HepG2 (cell line): ENCODE results near the gene TRIM27. TPM values are rescaled to one million over a fixed set of nuclear protein-coding genes. Genes with fewer than 3 reads are reported as not detected.
A peak's percentile ranks its signal among the peaks of the same experiment; 100 is the strongest.

Experiments used
- CCDC6 ChIP-seq: sonication (generic); formaldehyde crosslinking; IDR thresholded peaks from 2 replicates; pipeline ENCODE4 v1.8.1; 2022; ENCODE audit warnings: mild to moderate bottlenecking, missing genetic modification reagents, moderate library complexity
- FOSL2 ChIP-seq: sonication (generic); formaldehyde crosslinking; IDR thresholded peaks from 2 replicates; pipeline ENCODE4 v1.4.0; 2020; ENCODE audit warnings: missing genetic modification reagents
- FUBP1 ChIP-seq: sonication (generic); formaldehyde crosslinking; IDR thresholded peaks from 2 replicates; pipeline ENCODE4 v1.5.1; 2020; ENCODE audit warnings: missing genetic modification reagents, mild to moderate bottlenecking, borderline replicate concordance
- HOXA9 ChIP-seq: sonication (generic); formaldehyde crosslinking; IDR thresholded peaks from 2 replicates; pipeline ENCODE4 v1.8.1; 2022; ENCODE audit warnings: missing genetic modification reagents, mild to moderate bottlenecking, moderate library complexity, borderline replicate concordance
- KAT8 ChIP-seq: IDR thresholded peaks from 2 replicates; pipeline ENCODE4 v1.6.1; 2016; ENCODE audit warnings: missing genetic modification reagents, missing compliant biosample characterization
- NONO ChIP-seq, 2 experiments: fragments of 450-650 bp in 1 of 2; sonication (generic) in 1 of 2; formaldehyde crosslinking in 1 of 2; IDR thresholded peaks in 1 of 2; conservative IDR thresholded peaks in 1 of 2; 2 replicates each; pipeline versions ENCODE4 v1.6.1 to v1.8.0; 2017 to 2022; ENCODE audit warnings: mild to moderate bottlenecking in 1 of 2, missing genetic modification reagents in 1 of 2, moderate library complexity in 1 of 2
- NR3C1 ChIP-seq: sonication (generic); formaldehyde crosslinking; IDR thresholded peaks from 2 replicates; pipeline ENCODE4 v1.4.0; 2020; ENCODE audit warnings: missing genetic modification reagents
- RARA ChIP-seq: IDR thresholded peaks from 2 replicates; pipeline ENCODE4 v1.6.1; 2016; ENCODE audit warnings: missing genetic modification reagents, missing compliant biosample characterization
- RFX1 ChIP-seq: fragments of 450-650 bp; IDR thresholded peaks from 2 replicates; pipeline ENCODE4 v1.6.1; 2017
- SAP130 ChIP-seq: IDR thresholded peaks from 2 replicates; pipeline ENCODE4 v1.6.1; 2016; ENCODE audit warnings: low read depth
- TBL1XR1 ChIP-seq: fragments of 150-350 bp; IDR thresholded peaks from 2 replicates; pipeline ENCODE4 v1.6.1; 2014; ENCODE audit warnings: borderline replicate concordance, low read length; ENCODE audit not compliant: partially characterized antibody
- ZMYM2 ChIP-seq: sonication (generic); formaldehyde crosslinking; IDR thresholded peaks from 2 replicates; pipeline ENCODE4 v1.8.0; 2022; ENCODE audit warnings: mild to moderate bottlenecking, missing genetic modification reagents
- ZNF12 ChIP-seq: sonication (generic); formaldehyde crosslinking; IDR thresholded peaks from 2 replicates; pipeline ENCODE4 v1.5.0; 2020; ENCODE audit warnings: missing genetic modification reagents
- ZNF121 ChIP-seq: sonication (generic); formaldehyde crosslinking; IDR thresholded peaks from 2 replicates; pipeline ENCODE4 v1.5.0; 2020; ENCODE audit warnings: mild to moderate bottlenecking, missing genetic modification reagents
- ZNF335 ChIP-seq: sonication (generic); formaldehyde crosslinking; IDR thresholded peaks from 2 replicates; pipeline ENCODE4 v1.4.0; 2020; ENCODE audit warnings: missing genetic modification reagents
- ZNF737 ChIP-seq: sonication (generic); formaldehyde crosslinking; IDR thresholded peaks from 2 replicates; pipeline ENCODE4 v1.5.0; 2020; ENCODE audit warnings: missing genetic modification reagents, mild to moderate bottlenecking, borderline replicate concordance
- polyA plus RNA-seq, 8 experiments: library from polyadenylated mRNA; depleted of rRNA in 3 of 8; stranded (reverse) in 7 of 8; unstranded in 1 of 8; fragments of >200 nt; fragmentation: Illumina TruSeq in 4 of 8; extraction: Trizol in 4 of 8; gene quantifications; 2 replicates each; pipeline versions ENCODE4 v1.2.1 to v1.2.3, GENCODE V29; 2011 to 2016; ENCODE audit warnings: low read depth in 4 of 8, missing spikeins in 1 of 8, mixed read lengths in 1 of 8; ENCODE audit not compliant: insufficient read depth in 1 of 8
- total RNA-seq, 5 experiments: library from RNA; depleted of rRNA; stranded (reverse); fragments of >200 nt; fragmentation: Illumina TruSeq; extraction: Trizol; gene quantifications; 2 replicates each; pipeline ENCODE4 v1.2.3, GENCODE V29; 2016; ENCODE audit warnings: low read depth in 1 of 5
- TF ChIP-seq, protein P1 (sequence below): sonication (generic); formaldehyde crosslinking; conservative IDR thresholded peaks from 2 replicates; pipeline ENCODE4 v1.8.0; 2022; ENCODE audit warnings: missing genetic modification reagents
- TF ChIP-seq, protein P2 (sequence below): sonication (generic); formaldehyde crosslinking; IDR thresholded peaks from 2 replicates; pipeline ENCODE4 v1.4.0; 2020; ENCODE audit warnings: missing genetic modification reagents
- TF ChIP-seq, protein P3 (sequence below): sonication (generic); formaldehyde crosslinking; IDR thresholded peaks from 2 replicates; pipeline ENCODE4 v1.4.0; 2020; ENCODE audit warnings: missing genetic modification reagents

The TRIM27 gene
- total and polyA plus RNA-seq, 2 of the 13 experiments (the other 11 are each of a cell fraction or from before 2014, with no cell fraction given) = 88.6 to 112 TPM

DNA sequence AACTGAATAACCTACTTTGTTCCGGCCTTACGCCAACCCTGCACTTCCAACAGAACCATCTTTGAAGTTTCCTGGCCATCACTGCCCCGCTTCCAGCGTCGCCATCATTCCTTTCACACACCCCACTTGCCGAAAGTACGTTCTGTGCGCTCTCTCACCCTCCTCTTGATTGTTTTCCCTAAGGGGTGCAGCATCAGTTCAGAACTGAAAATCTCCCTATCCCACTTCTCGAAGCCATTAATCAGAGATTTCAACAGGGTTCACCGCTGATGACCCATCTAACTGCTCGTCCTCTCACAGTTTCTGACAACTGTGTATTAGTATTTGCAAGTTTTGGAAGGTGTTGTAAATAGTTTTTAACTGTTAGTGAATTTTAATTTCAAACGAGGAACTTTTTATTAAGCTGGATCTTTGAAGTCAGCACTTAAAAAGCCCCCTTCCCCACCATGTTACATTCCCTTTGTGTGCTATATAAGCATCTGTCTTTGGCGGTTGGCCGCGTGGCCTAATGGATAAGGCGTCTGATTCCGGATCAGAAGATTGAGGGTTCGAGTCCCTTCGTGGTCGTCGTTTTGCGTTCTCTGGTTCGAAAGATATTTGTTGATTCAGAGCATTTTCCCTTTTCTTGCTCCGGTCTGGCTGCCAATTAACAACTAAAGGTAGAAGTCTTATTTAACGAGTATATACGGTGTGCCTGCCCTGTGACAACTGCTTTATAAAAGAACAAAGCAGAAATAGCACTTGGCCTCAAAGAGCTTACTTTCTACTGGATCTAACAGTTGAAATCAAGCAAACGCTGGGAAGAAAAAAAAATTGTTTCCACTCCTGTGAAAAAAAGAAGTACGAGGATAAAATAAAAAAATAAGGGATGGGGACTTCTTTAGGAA lies 42.6 kb downstream of the TRIM27 start (continued):
- TF ChIP-seq NR3C1 (CRISPR knock-in tag) (no peak), ZNF335 (CRISPR knock-in tag) (peak; percentile 76; the same call in 1 of the 2 replicates), SAP130 (CRISPR knock-in tag) (peak; percentile 77), TBL1XR1 (no peak), NONO (IDR thresholded peaks at IDR 0.05) (no peak), NONO (CRISPR knock-in tag; conservative IDR thresholded peaks at IDR 0.05) (peak; percentile 72), RFX1 (no peak), ZNF12 (no peak), KAT8 (CRISPR knock-in tag) (peak; percentile 75), FUBP1 (CRISPR knock-in tag) (no peak), HOXA9 (no peak), ZNF121 (CRISPR knock-in tag) (no peak), ZMYM2 (CRISPR knock-in tag) (peak; percentile 68; the same call in 1 of the 2 replicates), CCDC6 (no peak), FOSL2 (CRISPR knock-in tag) (peak; percentile 45; the same call in 1 of the 2 replicates), ZNF737 (no peak), RARA (CRISPR knock-in tag) (no peak)
- TF ChIP-seq, protein P1, sequence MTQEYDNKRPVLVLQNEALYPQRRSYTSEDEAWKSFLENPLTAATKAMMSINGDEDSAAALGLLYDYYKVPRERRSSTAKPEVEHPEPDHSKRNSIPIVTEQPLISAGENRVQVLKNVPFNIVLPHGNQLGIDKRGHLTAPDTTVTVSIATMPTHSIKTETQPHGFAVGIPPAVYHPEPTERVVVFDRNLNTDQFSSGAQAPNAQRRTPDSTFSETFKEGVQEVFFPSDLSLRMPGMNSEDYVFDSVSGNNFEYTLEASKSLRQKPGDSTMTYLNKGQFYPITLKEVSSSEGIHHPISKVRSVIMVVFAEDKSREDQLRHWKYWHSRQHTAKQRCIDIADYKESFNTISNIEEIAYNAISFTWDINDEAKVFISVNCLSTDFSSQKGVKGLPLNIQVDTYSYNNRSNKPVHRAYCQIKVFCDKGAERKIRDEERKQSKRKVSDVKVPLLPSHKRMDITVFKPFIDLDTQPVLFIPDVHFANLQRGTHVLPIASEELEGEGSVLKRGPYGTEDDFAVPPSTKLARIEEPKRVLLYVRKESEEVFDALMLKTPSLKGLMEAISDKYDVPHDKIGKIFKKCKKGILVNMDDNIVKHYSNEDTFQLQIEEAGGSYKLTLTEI = no peak
- TF ChIP-seq, protein P2, sequence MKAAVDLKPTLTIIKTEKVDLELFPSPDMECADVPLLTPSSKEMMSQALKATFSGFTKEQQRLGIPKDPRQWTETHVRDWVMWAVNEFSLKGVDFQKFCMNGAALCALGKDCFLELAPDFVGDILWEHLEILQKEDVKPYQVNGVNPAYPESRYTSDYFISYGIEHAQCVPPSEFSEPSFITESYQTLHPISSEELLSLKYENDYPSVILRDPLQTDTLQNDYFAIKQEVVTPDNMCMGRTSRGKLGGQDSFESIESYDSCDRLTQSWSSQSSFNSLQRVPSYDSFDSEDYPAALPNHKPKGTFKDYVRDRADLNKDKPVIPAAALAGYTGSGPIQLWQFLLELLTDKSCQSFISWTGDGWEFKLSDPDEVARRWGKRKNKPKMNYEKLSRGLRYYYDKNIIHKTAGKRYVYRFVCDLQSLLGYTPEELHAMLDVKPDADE (CRISPR knock-in tag) = no peak
- TF ChIP-seq, protein P3, sequence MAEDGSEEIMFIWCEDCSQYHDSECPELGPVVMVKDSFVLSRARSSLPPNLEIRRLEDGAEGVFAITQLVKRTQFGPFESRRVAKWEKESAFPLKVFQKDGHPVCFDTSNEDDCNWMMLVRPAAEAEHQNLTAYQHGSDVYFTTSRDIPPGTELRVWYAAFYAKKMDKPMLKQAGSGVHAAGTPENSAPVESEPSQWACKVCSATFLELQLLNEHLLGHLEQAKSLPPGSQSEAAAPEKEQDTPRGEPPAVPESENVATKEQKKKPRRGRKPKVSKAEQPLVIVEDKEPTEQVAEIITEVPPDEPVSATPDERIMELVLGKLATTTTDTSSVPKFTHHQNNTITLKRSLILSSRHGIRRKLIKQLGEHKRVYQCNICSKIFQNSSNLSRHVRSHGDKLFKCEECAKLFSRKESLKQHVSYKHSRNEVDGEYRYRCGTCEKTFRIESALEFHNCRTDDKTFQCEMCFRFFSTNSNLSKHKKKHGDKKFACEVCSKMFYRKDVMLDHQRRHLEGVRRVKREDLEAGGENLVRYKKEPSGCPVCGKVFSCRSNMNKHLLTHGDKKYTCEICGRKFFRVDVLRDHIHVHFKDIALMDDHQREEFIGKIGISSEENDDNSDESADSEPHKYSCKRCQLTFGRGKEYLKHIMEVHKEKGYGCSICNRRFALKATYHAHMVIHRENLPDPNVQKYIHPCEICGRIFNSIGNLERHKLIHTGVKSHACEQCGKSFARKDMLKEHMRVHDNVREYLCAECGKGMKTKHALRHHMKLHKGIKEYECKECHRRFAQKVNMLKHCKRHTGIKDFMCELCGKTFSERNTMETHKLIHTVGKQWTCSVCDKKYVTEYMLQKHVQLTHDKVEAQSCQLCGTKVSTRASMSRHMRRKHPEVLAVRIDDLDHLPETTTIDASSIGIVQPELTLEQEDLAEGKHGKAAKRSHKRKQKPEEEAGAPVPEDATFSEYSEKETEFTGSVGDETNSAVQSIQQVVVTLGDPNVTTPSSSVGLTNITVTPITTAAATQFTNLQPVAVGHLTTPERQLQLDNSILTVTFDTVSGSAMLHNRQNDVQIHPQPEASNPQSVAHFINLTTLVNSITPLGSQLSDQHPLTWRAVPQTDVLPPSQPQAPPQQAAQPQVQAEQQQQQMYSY = no peak
